HepG2 (cell line): Measurements from ENCODE around the gene PDXDC1. TPM values are rescaled to one million over a fixed set of nuclear protein-coding genes. Genes with fewer than 3 reads are reported as not detected.
"Not testable (repeated sequence)": the region's sequence is repeated elsewhere in the genome, so short reads cannot be mapped to it uniquely, and the experiment has no call there.

Source experiments
- BHLHE40 ChIP-seq: IDR thresholded peaks from 2 replicates; pipeline ENCODE4 v1.6.1; 2011; ENCODE audit warnings: low read length, improper control_type of control experiment
- CREB1 ChIP-seq, 2 experiments: fragments of 450-650 bp in 1 of 2; IDR thresholded peaks; 2 replicates each; pipeline ENCODE4 v1.6.1; 2016 to 2017; ENCODE audit warnings: control low read depth in 1 of 2, mild to moderate bottlenecking in 1 of 2, missing compliant biosample characterization in 1 of 2, missing genetic modification characterization in 1 of 2
- DMAP1 ChIP-seq: IDR thresholded peaks from 2 replicates; pipeline ENCODE4 v1.6.1; 2016
- FOXA1 ChIP-seq, 2 experiments: fragments of 450-650 bp in 1 of 2; sonication (generic) in 1 of 2; formaldehyde crosslinking in 1 of 2; IDR thresholded peaks; 2 replicates each; pipeline versions ENCODE4 v1.4.0 to v1.6.1; 2016 to 2020; ENCODE audit warnings: missing genetic modification reagents in 1 of 2
- FOXA3 ChIP-seq: IDR thresholded peaks from 2 replicates; pipeline ENCODE4 v1.6.1; 2016; ENCODE audit warnings: missing genetic modification reagents, missing compliant biosample characterization
- FOXK1 ChIP-seq: sonication (generic); formaldehyde crosslinking; IDR thresholded peaks from 2 replicates; pipeline ENCODE4 v1.4.0; 2020; ENCODE audit warnings: low read depth, missing genetic modification reagents, borderline replicate concordance
- GATAD2A ChIP-seq: IDR thresholded peaks from 2 replicates; pipeline ENCODE4 v1.6.1; 2016
- KLF16 ChIP-seq, 2 experiments: sonication (generic) in 1 of 2; formaldehyde crosslinking in 1 of 2; IDR thresholded peaks; 2 replicates each; pipeline versions ENCODE4 v1.6.1 to v1.8.0; 2016 to 2023; ENCODE audit warnings: missing genetic modification reagents in 2 of 2, missing compliant biosample characterization in 1 of 2
- MIER2 ChIP-seq: IDR thresholded peaks from 2 replicates; pipeline ENCODE4 v1.6.1; 2016; ENCODE audit warnings: missing biosample characterization, missing genetic modification reagents
- MXD4 ChIP-seq: IDR thresholded peaks from 2 replicates; pipeline ENCODE4 v1.6.1; 2016; ENCODE audit warnings: mild to moderate bottlenecking, missing biosample characterization, missing genetic modification reagents
- NFYC ChIP-seq: IDR thresholded peaks from 2 replicates; pipeline ENCODE4 v1.6.1; 2016; ENCODE audit warnings: missing genetic modification reagents, missing compliant biosample characterization
- RAD21 ChIP-seq: fragments of 450-650 bp; formaldehyde crosslinking; IDR thresholded peaks from 2 replicates; pipeline ENCODE4 v1.5.0; 2020; ENCODE audit warnings: mild to moderate bottlenecking
- SALL1 ChIP-seq: sonication (generic); formaldehyde crosslinking; IDR thresholded peaks from 2 replicates; pipeline ENCODE4 v1.8.0; 2022; ENCODE audit warnings: mild to moderate bottlenecking, missing genetic modification reagents
- SMAD3 ChIP-seq: sonication (generic); formaldehyde crosslinking; IDR thresholded peaks from 2 replicates; pipeline ENCODE4 v1.4.0; 2020; ENCODE audit warnings: missing genetic modification reagents
- SMC3 ChIP-seq: IDR thresholded peaks from 2 replicates; pipeline ENCODE4 v1.6.1; 2011; ENCODE audit warnings: low read length, improper control_type of control experiment
- SP1 ChIP-seq, 2 experiments: fragments of 450-650 bp in 1 of 2; sonication (generic) in 1 of 2; formaldehyde crosslinking in 1 of 2; IDR thresholded peaks; 2 replicates each; pipeline versions ENCODE4 v1.4.0 to v1.6.1; 2016 to 2020; ENCODE audit warnings: missing genetic modification reagents in 1 of 2
- THAP11 ChIP-seq: IDR thresholded peaks from 2 replicates; pipeline ENCODE4 v1.6.1; 2016; ENCODE audit warnings: missing biosample characterization, missing genetic modification reagents
- ZBTB38 ChIP-seq: sonication (generic); formaldehyde crosslinking; IDR thresholded peaks from 2 replicates; pipeline ENCODE4 v1.5.1; 2020; ENCODE audit warnings: mild to moderate bottlenecking, missing genetic modification reagents
- ZNF614 ChIP-seq: IDR thresholded peaks from 2 replicates; pipeline ENCODE4 v1.6.1; 2018; ENCODE audit warnings: missing biosample characterization, missing genetic modification reagents, inconsistent platforms, borderline replicate concordance
- ZSCAN9 ChIP-seq: IDR thresholded peaks from 2 replicates; pipeline ENCODE4 v1.6.1; 2016; ENCODE audit warnings: borderline replicate concordance
- polyA plus RNA-seq, 8 experiments: library from polyadenylated mRNA; depleted of rRNA in 3 of 8; stranded (reverse) in 7 of 8; unstranded in 1 of 8; fragments of >200 nt; fragmentation: Illumina TruSeq in 4 of 8; extraction: Trizol in 4 of 8; gene quantifications; 2 replicates each; pipeline versions ENCODE4 v1.2.1 to v1.2.3, GENCODE V29; 2011 to 2016; ENCODE audit warnings: low read depth in 4 of 8, missing spikeins in 1 of 8, mixed read lengths in 1 of 8; ENCODE audit not compliant: insufficient read depth in 1 of 8
- total RNA-seq, 5 experiments: library from RNA; depleted of rRNA; stranded (reverse); fragments of >200 nt; fragmentation: Illumina TruSeq; extraction: Trizol; gene quantifications; 2 replicates each; pipeline ENCODE4 v1.2.3, GENCODE V29; 2016; ENCODE audit warnings: low read depth in 1 of 5
- TF ChIP-seq, protein P1 (sequence below): IDR thresholded peaks from 2 replicates; pipeline ENCODE4 v1.6.1; 2016; ENCODE audit warnings: missing genetic modification reagents, missing compliant biosample characterization
- TF ChIP-seq, protein P2 (sequence below): IDR thresholded peaks from 2 replicates; pipeline ENCODE4 v1.6.1; 2016; ENCODE audit warnings: control low read depth
- TF ChIP-seq, protein P3 (sequence below): IDR thresholded peaks from 2 replicates; pipeline ENCODE4 v1.6.1; 2012; ENCODE audit warnings: low read length, improper control_type of control experiment
- TF ChIP-seq, protein P4 (sequence below), 2 experiments: sonication (generic) in 1 of 2; formaldehyde crosslinking in 1 of 2; IDR thresholded peaks; 2 replicates each; pipeline versions ENCODE4 v1.4.0 to v1.6.1; 2018 to 2020; ENCODE audit warnings: missing genetic modification reagents in 2 of 2, borderline replicate concordance in 1 of 2, low read depth in 1 of 2, mild to moderate bottlenecking in 1 of 2, missing biosample characterization in 1 of 2

Gene PDXDC1
- total and polyA plus RNA-seq, 2 of the 13 experiments (the other 11 are each of a cell fraction or from before 2014, with no cell fraction given), result 133 to 169 TPM

DNA sequence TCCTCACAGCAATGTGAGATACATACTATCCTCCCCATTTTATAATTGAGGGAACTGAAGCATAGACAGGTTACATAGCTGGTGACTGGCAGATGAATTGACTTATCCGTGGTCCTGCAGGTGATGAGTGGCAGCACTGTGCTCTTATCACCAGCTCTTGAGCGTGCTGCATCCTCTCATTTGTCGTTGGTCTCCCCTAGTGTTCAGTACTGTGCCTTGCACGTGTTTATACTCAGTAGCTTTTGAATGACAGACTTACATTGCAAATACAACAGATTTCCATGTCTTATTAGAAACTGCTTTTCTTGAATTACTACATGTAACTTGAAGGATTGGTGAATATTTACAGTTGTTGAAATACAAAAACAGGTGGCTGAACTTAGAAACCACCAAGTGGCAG, 47.4 kb downstream of the PDXDC1 start (continued):
- TF ChIP-seq ZSCAN9 (CRISPR knock-in tag) (0 out of 2 replicates have a peak, but pooled peaks have one; percentile 55), FOXA3 (CRISPR knock-in tag) (0 out of 2 replicates have a peak, but pooled peaks have one; percentile 28), SMAD3 (CRISPR knock-in tag) (peak; percentile 35; the same call in 1 of the 2 replicates), MXD4 (peak; percentile 58; the same call in 1 of the 2 replicates), SALL1 (CRISPR knock-in tag) (0 out of 2 replicates have a peak, but pooled peaks have one; percentile 23), RAD21 (peak; percentile 60), SMC3 (peak; percentile 58; the same call in 1 of the 2 replicates), SP1 (CRISPR knock-in tag; IDR thresholded peaks at IDR 0.05) (0 out of 2 replicates have a peak, but pooled peaks have one; percentile 24), CREB1 (IDR thresholded peaks at IDR 0.05) (peak; percentile 72), FOXA1 (CRISPR knock-in tag; IDR thresholded peaks at IDR 0.05) (0 out of 2 replicates have a peak, but pooled peaks have one; percentile 32), KLF16 (CRISPR knock-in tag; IDR thresholded peaks at IDR 0.05) (0 out of 4 replicates have a peak, but pooled peaks of 1 of the 2 experiments have one; percentile 40), FOXK1 (CRISPR knock-in tag) (peak; percentile 51; the same call in 1 of the 2 replicates), ZNF614 (CRISPR knock-in tag) (0 out of 2 replicates have a peak, but pooled peaks have one; percentile 62), NFYC (peak; percentile 95), BHLHE40 (0 out of 2 replicates have a peak, but pooled peaks have one; percentile 46), ZBTB38 (CRISPR knock-in tag) (peak; percentile 59; the same call in 1 of the 2 replicates), GATAD2A (0 out of 2 replicates have a peak, but pooled peaks have one; percentile 14), THAP11 (CRISPR knock-in tag) (peak; percentile 45; the same call in 1 of the 2 replicates), MIER2 (CRISPR knock-in tag) (peak; percentile 38; the same call in 1 of the 2 replicates), DMAP1 (CRISPR knock-in tag) (0 out of 2 replicates have a peak, but pooled peaks have one; percentile 32)
- TF ChIP-seq, protein P1, sequence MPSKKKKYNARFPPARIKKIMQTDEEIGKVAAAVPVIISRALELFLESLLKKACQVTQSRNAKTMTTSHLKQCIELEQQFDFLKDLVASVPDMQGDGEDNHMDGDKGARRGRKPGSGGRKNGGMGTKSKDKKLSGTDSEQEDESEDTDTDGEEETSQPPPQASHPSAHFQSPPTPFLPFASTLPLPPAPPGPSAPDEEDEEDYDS, result 0 out of 2 replicates have a peak, but pooled peaks have one; percentile 40
- TF ChIP-seq SP1 (IDR thresholded peaks at IDR 0.05); CREB1 (CRISPR knock-in tag; IDR thresholded peaks at IDR 0.05); FOXA1 (IDR thresholded peaks at IDR 0.05): not testable (repeated sequence)
- TF ChIP-seq, protein P2, sequence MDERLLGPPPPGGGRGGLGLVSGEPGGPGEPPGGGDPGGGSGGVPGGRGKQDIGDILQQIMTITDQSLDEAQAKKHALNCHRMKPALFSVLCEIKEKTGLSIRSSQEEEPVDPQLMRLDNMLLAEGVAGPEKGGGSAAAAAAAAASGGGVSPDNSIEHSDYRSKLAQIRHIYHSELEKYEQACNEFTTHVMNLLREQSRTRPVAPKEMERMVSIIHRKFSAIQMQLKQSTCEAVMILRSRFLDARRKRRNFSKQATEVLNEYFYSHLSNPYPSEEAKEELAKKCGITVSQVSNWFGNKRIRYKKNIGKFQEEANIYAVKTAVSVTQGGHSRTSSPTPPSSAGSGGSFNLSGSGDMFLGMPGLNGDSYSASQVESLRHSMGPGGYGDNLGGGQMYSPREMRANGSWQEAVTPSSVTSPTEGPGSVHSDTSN, result peak; percentile 90
- TF ChIP-seq, protein P3, sequence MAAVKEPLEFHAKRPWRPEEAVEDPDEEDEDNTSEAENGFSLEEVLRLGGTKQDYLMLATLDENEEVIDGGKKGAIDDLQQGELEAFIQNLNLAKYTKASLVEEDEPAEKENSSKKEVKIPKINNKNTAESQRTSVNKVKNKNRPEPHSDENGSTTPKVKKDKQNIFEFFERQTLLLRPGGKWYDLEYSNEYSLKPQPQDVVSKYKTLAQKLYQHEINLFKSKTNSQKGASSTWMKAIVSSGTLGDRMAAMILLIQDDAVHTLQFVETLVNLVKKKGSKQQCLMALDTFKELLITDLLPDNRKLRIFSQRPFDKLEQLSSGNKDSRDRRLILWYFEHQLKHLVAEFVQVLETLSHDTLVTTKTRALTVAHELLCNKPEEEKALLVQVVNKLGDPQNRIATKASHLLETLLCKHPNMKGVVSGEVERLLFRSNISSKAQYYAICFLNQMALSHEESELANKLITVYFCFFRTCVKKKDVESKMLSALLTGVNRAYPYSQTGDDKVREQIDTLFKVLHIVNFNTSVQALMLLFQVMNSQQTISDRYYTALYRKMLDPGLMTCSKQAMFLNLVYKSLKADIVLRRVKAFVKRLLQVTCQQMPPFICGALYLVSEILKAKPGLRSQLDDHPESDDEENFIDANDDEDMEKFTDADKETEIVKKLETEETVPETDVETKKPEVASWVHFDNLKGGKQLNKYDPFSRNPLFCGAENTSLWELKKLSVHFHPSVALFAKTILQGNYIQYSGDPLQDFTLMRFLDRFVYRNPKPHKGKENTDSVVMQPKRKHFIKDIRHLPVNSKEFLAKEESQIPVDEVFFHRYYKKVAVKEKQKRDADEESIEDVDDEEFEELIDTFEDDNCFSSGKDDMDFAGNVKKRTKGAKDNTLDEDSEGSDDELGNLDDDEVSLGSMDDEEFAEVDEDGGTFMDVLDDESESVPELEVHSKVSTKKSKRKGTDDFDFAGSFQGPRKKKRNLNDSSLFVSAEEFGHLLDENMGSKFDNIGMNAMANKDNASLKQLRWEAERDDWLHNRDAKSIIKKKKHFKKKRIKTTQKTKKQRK, result peak; percentile 86
- TF ChIP-seq, protein P4, sequence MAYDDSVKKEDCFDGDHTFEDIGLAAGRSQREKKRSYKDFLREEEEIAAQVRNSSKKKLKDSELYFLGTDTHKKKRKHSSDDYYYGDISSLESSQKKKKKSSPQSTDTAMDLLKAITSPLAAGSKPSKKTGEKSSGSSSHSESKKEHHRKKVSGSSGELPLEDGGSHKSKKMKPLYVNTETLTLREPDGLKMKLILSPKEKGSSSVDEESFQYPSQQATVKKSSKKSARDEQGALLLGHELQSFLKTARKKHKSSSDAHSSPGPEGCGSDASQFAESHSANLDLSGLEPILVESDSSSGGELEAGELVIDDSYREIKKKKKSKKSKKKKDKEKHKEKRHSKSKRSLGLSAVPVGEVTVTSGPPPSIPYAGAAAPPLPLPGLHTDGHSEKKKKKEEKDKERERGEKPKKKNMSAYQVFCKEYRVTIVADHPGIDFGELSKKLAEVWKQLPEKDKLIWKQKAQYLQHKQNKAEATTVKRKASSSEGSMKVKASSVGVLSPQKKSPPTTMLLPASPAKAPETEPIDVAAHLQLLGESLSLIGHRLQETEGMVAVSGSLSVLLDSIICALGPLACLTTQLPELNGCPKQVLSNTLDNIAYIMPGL (CRISPR knock-in tag; IDR thresholded peaks at IDR 0.05; ENCODE audit: borderline replicate concordance in 1 of 2, low read depth in 1 of 2), result peak; percentile 42 to 63; a peak in 1 of 4 replicates
